A549 (cell line): ENCODE results near the gene PARD3B. TPM values are rescaled to one million over a fixed set of nuclear protein-coding genes. Genes with fewer than 3 reads are reported as not detected.

Source experiments
- ATAC-seq, 2 experiments: fragments of 200-7000 bp in 1 of 2; fragments of >200 bp in 1 of 2; cut with Nextera tagmentation in 1 of 2; cut with Tn5 transposase in 1 of 2; 3 replicates each; pipeline versions ENCODE4 v1.8.0 to v1.9.1; 2018 to 2020; ENCODE audit warnings: mild to moderate bottlenecking in 1 of 2, moderate library complexity in 1 of 2
- CTCF ChIA-PET: fragments of 300-600 bp; sonication (Branson Sonifier 250); formaldehyde crosslinking; extraction: SDS; loops from one replicate; lab custom pipeline; 2021; ENCODE audit warnings: antibody characterized with exemption, inconsistent platforms; lab: Yijun Ruan, JAX
- POLR2A ChIA-PET: fragments of 350-600 bp; formaldehyde crosslinking; extraction: SDS; loops from one replicate; lab custom pipeline; 2021; ENCODE audit warnings: antibody characterized with exemption, inconsistent platforms; lab: Yijun Ruan, JAX
- DNase-seq, 2 experiments: peaks; one replicate each; pipeline versions ENCODE4 v3.0.0 to v3.0.0-alpha.2; 2011 to 2016; ENCODE audit warnings: low read depth in 1 of 2, low spot score in 1 of 2
- FAIRE-seq: peaks from 2 replicates; lab custom pipeline; 2011; peaks lifted over from hg19 to GRCh38; lab: Jason Lieb, UNC
- H3K27ac ChIP-seq, 2 experiments: fragments of >200 bp; sonication (Bioruptor Twin); formaldehyde crosslinking; 3 replicates each; pipeline ENCODE4 v1.5.1; 2016 to 2017
- H3K4me1 ChIP-seq: fragments of >200 bp; sonication (Bioruptor Twin); formaldehyde crosslinking; 3 replicates; pipeline ENCODE4 v1.6.1; 2016
- H3K4me2 ChIP-seq: fragments of >200 bp; sonication (Bioruptor Twin); formaldehyde crosslinking; 3 replicates; pipeline ENCODE4 v1.6.1; 2016
- H3K4me3 ChIP-seq: fragments of >200 bp; sonication (Bioruptor Twin); formaldehyde crosslinking; 3 replicates; pipeline ENCODE4 v1.5.1; 2016
- H3K9me3 ChIP-seq: fragments of >200 bp; sonication (Bioruptor Twin); formaldehyde crosslinking; 3 replicates; pipeline ENCODE4 v1.6.1; 2016
- FOSL2 ChIP-seq, 2 experiments: fragments of 450-650 bp in 1 of 2; fragments of >200 bp in 1 of 2; sonication (Bioruptor Twin) in 1 of 2; formaldehyde crosslinking; IDR thresholded peaks; 2 replicates each; pipeline versions ENCODE4 v1.5.0 to v1.6.1; 2016 to 2020; ENCODE audit warnings: mild to moderate bottlenecking in 1 of 2, moderate library complexity in 1 of 2
- FOXS1 ChIP-seq: fragments of 250-450 bp; sonication (Bioruptor Pico); IDR thresholded peaks from 2 replicates; pipeline ENCODE4 v1.5.0; 2020; ENCODE audit warnings: mild to moderate bottlenecking, moderate library complexity
- HEYL ChIP-seq: fragments of 250-450 bp; sonication (Bioruptor Pico); IDR thresholded peaks from 2 replicates; pipeline ENCODE4 v1.8.0; 2021; ENCODE audit warnings: mild to moderate bottlenecking, moderate library complexity
- HOXB13 ChIP-seq: fragments of 250-450 bp; sonication (Bioruptor Pico); IDR thresholded peaks from 2 replicates; pipeline ENCODE4 v1.5.0; 2020; ENCODE audit warnings: low read depth, mild to moderate bottlenecking, moderate library complexity
- JUNB ChIP-seq: fragments of >200 bp; sonication (Bioruptor Twin); formaldehyde crosslinking; IDR thresholded peaks from 2 replicates; pipeline ENCODE4 v1.6.1; 2016
- KDM1A ChIP-seq: fragments of 200-600 bp; sonication (generic); IDR thresholded peaks from 2 replicates; pipeline ENCODE4 v1.6.1; 2016; ENCODE audit warnings: low read depth, mild to moderate bottlenecking
- MAFK ChIP-seq: fragments of 450-650 bp; IDR thresholded peaks from 2 replicates; pipeline ENCODE4 v1.6.1; 2014; ENCODE audit not compliant: partially characterized antibody
- MAX ChIP-seq: IDR thresholded peaks from 2 replicates; pipeline ENCODE4 v1.6.1; 2012
- NFE2L2 ChIP-seq: fragments of 150-350 bp; conservative IDR thresholded peaks from 2 replicates; pipeline ENCODE4 v1.6.1; 2014; ENCODE audit warnings: low read length
- RAD21 ChIP-seq, 2 experiments: fragments of >200 bp in 1 of 2; sonication (Bioruptor Twin) in 1 of 2; formaldehyde crosslinking in 1 of 2; IDR thresholded peaks in 1 of 2; conservative IDR thresholded peaks in 1 of 2; 2 replicates in 1 of 2; 3 replicates in 1 of 2; pipeline ENCODE4 v1.6.1; 2012 to 2018; ENCODE audit warnings: inconsistent platforms in 1 of 2
- REST ChIP-seq: fragments of 200-600 bp; sonication (generic); IDR thresholded peaks from 2 replicates; pipeline ENCODE4 v1.6.1; 2016; ENCODE audit warnings: antibody characterized with exemption, mild to moderate bottlenecking, moderate library complexity
- TFCP2L1 ChIP-seq: fragments of 250-450 bp; sonication (Bioruptor Pico); IDR thresholded peaks from 2 replicates; pipeline ENCODE4 v1.5.0; 2021; ENCODE audit warnings: mild to moderate bottlenecking
- ZFP36 ChIP-seq: fragments of 450-650 bp; IDR thresholded peaks from 2 replicates; pipeline ENCODE4 v1.6.1; 2014; ENCODE audit warnings: borderline replicate concordance; ENCODE audit not compliant: partially characterized antibody
- WGBS: methylation state at CpG from one replicate; pipeline ENCODE4 v1.1.6; 2017; ENCODE audit errors: missing lambda C conversion rate; 5-methylcytosine and 5-hydroxymethylcytosine counted together
- polyA plus RNA-seq, 4 experiments: library from polyadenylated mRNA; depleted of rRNA in 3 of 4; stranded (reverse); fragments of >200 nt; fragmentation: RNase III in 1 of 4; extraction: RNeasy Plus Mini Kit Qiagen cat#74134 plus additional on column Dnase treatment in 1 of 4; gene quantifications; 2 replicates in 3 of 4; 3 replicates in 1 of 4; pipeline ENCODE4 v1.2.3, GENCODE V29; 2011 to 2017

The PARD3B gene
- polyA plus RNA-seq, 2 of the 4 experiments (the other 2 are of a cell fraction): 1.2 to 2.4 TPM

- H3K4me3 ChIP-seq: no peak overlapping the region
- ATAC-seq: no peak
- no peak for TF ChIP-seq REST
- no peak for TF ChIP-seq KDM1A
- TF ChIP-seq, all 56 proteins: peak for 0
- H3K4me2 ChIP-seq: no peak overlapping the region
- DNase-seq: no peak
- ChIA-PET CTCF (no interaction called here), POLR2A (no interaction called here)
- H3K9me3 ChIP-seq: no peaks in the 10 kb centered on the region
- WGBS: 58% methylated on average over 6 of the region's 6 CpGs
- no peak for FAIRE-seq
- H3K4me1 ChIP-seq: peaks cover 8% of the 10 kb centered on the region; the same call in 1 of the 3 replicates
- H3K27ac ChIP-seq: no peak overlapping the region
Observed at GRCh38 chr2:204529795-204530463, 15.3 kb upstream of the PARD3B start.

GRCh38 chr2:204530464-204530805 lies 14.8 kb upstream of the PARD3B start:
- no peak overlapping the region for H3K4me2 ChIP-seq
- H3K4me3 ChIP-seq: no peak overlapping the region
- TF ChIP-seq FOXS1 (no peak), HEYL (CRISPR knock-in tag) (no peak)
- TF ChIP-seq, all 56 proteins: peak for 0
- Histone ChIP-seq H3K27ac (no peak overlapping the region), H3K9me3 (no peaks in the 10 kb centered on the region), H3K4me1 (peaks cover 8% of the 10 kb centered on the region; the same call in 1 of the 3 replicates)
- ChIA-PET CTCF (no interaction called here), POLR2A (no interaction called here)
- FAIRE-seq (no peak), ATAC-seq (no peak), DNase-seq (no peak)
- 58% methylated on average over 1 of the region's 1 CpG for WGBS

- no peak overlapping the region for H3K4me3 ChIP-seq
- peak; percentile 59 to 60; a peak in 4 of 6 replicates for ATAC-seq
- no peaks in the 10 kb centered on the region for H3K9me3 ChIP-seq
- DNase-seq: peak in 1 of 2 experiments; percentile 33
- no peak overlapping the region for H3K27ac ChIP-seq
- peak overlapping the region; percentile 28; the same call in 1 of the 3 replicates for H3K4me2 ChIP-seq
- CTCF ChIA-PET: interaction anchor here (0.7 to 0.9 kb wide), 2 partner anchors 14 to 194 kb away, joined by 3 read pairs; no protein-coding TSS in a partner anchor
- FAIRE-seq: no peak
- peaks cover 8% of the 10 kb centered on the region; the same call in 1 of the 3 replicates for H3K4me1 ChIP-seq
- TF ChIP-seq FOSL2 (IDR thresholded peaks at IDR 0.05): no peak
- peak; percentile 29; the same call in 1 of the 2 replicates for TF ChIP-seq FOSL2 (CRISPR knock-in tag; IDR thresholded peaks at IDR 0.05)
- TF ChIP-seq ZFP36: no peak
- no peak for TF ChIP-seq MAX
- peak; percentile 35; the same call in 1 of the 2 replicates for TF ChIP-seq FOXS1
- TF ChIP-seq NFE2L2: no peak
- WGBS: 17% methylated on average over 5 of the region's 5 CpGs
- POLR2A ChIA-PET: no interaction called here
Observed at GRCh38 chr2:204533629-204534370, 11.5 kb upstream of the PARD3B start.

GRCh38 chr2:204535356-204535755 lies 9.9 kb upstream of the PARD3B start:
- FAIRE-seq (no peak), DNase-seq (no peak), ATAC-seq (no peak)
- no peak for TF ChIP-seq HOXB13 (CRISPR knock-in tag)
- no peak for TF ChIP-seq RAD21 (conservative IDR thresholded peaks at IDR 0.05 in 1 of 2, IDR thresholded peaks at IDR 0.05 in 1 of 2)
- TF ChIP-seq JUNB: no peak
- no peak for TF ChIP-seq TFCP2L1 (CRISPR knock-in tag)
- no peak for TF ChIP-seq MAFK
- Histone ChIP-seq H3K4me1 (peaks cover 8% of the 10 kb centered on the region; the same call in 1 of the 3 replicates), H3K27ac (no peak overlapping the region), H3K4me3 (no peak overlapping the region), H3K4me2 (no peak overlapping the region), H3K9me3 (no peaks in the 10 kb centered on the region)
- CTCF ChIA-PET: no interaction called here
- WGBS: 89% methylated on average over 3 of the region's 3 CpGs
- POLR2A ChIA-PET: no interaction called here
